CD8-positive, alpha-beta memory T cell (primary cell): ENCODE data around the gene TLE5. TPM values are rescaled to one million over a fixed set of nuclear protein-coding genes. Genes with fewer than 3 reads are reported as not detected.

Experiments used
- CTCF ChIA-PET: fragments of 350-600 bp; sonication (Branson Sonifier 250); formaldehyde crosslinking; loops from one replicate; lab custom pipeline; 2021; ENCODE audit warnings: antibody characterized with exemption; lab: Charles Lee
- POLR2A ChIA-PET: fragments of 350-600 bp; sonication (Branson Sonifier 250); formaldehyde crosslinking; loops from one replicate; lab custom pipeline; 2021; ENCODE audit warnings: antibody characterized with exemption; lab: Charles Lee
- DNase-seq, 5 donors: peaks; one replicate each; pipeline versions ENCODE4 v3.0.0 to v3.0.0-alpha.2; 2020 to 2022; ENCODE audit warnings: mixed read lengths in 1 of 5
- H3K27ac ChIP-seq: one replicate; pipeline ENCODE4 v1.7.0; 2013; ENCODE audit warnings: low read depth, mild to moderate bottlenecking, low read length, moderate library complexity
- H3K27me3 ChIP-seq: 2 replicates; pipeline ENCODE4 v1.7.0; 2013; ENCODE audit warnings: low read length, mild to moderate bottlenecking; ENCODE audit not compliant: insufficient read depth, poor library complexity, severe bottlenecking
- H3K36me3 ChIP-seq: 2 replicates; pipeline ENCODE4 v1.7.0; 2013; ENCODE audit warnings: mild to moderate bottlenecking, low read length, moderate library complexity; ENCODE audit not compliant: insufficient read depth
- H3K4me1 ChIP-seq: 2 replicates; pipeline ENCODE4 v1.7.0; 2013; ENCODE audit warnings: mild to moderate bottlenecking, low read length, moderate library complexity; ENCODE audit not compliant: insufficient read depth
- H3K4me3 ChIP-seq: 2 replicates; pipeline ENCODE4 v1.7.0; 2013; ENCODE audit warnings: mild to moderate bottlenecking, low read length
- H3K9me3 ChIP-seq: 2 replicates; pipeline ENCODE4 v1.7.0; 2013; ENCODE audit warnings: mild to moderate bottlenecking, low read length
- H3K27ac Mint-ChIP-seq, 8 donors: one replicate each; pipeline ENCODE4 v1.8.0; 2020 to 2021; ENCODE audit warnings: mixed read lengths in 8 of 8, mild to moderate bottlenecking in 6 of 8, inconsistent platforms in 3 of 8, moderate library complexity in 3 of 8
- H3K27me3 Mint-ChIP-seq, 2 donors: one replicate each; pipeline ENCODE4 v1.8.0; 2020 to 2021; ENCODE audit warnings: mixed read lengths in 2 of 2, mild to moderate bottlenecking in 1 of 2, moderate library complexity in 1 of 2
- H3K36me3 Mint-ChIP-seq, 3 donors: one replicate each; pipeline ENCODE4 v1.8.0; 2020 to 2021; ENCODE audit warnings: mixed read lengths in 3 of 3, inconsistent platforms in 1 of 3, mild to moderate bottlenecking in 1 of 3
- H3K4me1 Mint-ChIP-seq, 3 donors: one replicate each; pipeline ENCODE4 v1.8.0; 2020 to 2021; ENCODE audit warnings: mixed read lengths in 3 of 3, inconsistent platforms in 1 of 3, mild to moderate bottlenecking in 1 of 3
- H3K4me3 Mint-ChIP-seq, 7 donors: one replicate each; pipeline ENCODE4 v1.8.0; 2020 to 2021; ENCODE audit warnings: mixed read lengths in 7 of 7, mild to moderate bottlenecking in 6 of 7, moderate library complexity in 4 of 7, inconsistent platforms in 2 of 7
- H3K9me3 Mint-ChIP-seq, 5 donors: one replicate each; pipeline ENCODE4 v1.8.0; 2020 to 2022; ENCODE audit warnings: mixed read lengths in 5 of 5, mild to moderate bottlenecking in 3 of 5, moderate library complexity in 2 of 5, inconsistent platforms in 1 of 5
- polyA plus RNA-seq: library from polyadenylated mRNA; unstranded; fragments of 300-500 nt; fragmentation: Illumina TruSeq; gene quantifications from one replicate; pipeline ENCODE4 v1.2.3, GENCODE V29; 2021
- total RNA-seq, 2 experiments: library from RNA; stranded (reverse); gene quantifications; one replicate each; pipeline ENCODE4 v1.2.3, GENCODE V29; 2021

Gene TLE5
- total and polyA plus RNA-seq, 3 experiments from 2014 or later, result 335 to 753 (median 352) TPM

DNA sequence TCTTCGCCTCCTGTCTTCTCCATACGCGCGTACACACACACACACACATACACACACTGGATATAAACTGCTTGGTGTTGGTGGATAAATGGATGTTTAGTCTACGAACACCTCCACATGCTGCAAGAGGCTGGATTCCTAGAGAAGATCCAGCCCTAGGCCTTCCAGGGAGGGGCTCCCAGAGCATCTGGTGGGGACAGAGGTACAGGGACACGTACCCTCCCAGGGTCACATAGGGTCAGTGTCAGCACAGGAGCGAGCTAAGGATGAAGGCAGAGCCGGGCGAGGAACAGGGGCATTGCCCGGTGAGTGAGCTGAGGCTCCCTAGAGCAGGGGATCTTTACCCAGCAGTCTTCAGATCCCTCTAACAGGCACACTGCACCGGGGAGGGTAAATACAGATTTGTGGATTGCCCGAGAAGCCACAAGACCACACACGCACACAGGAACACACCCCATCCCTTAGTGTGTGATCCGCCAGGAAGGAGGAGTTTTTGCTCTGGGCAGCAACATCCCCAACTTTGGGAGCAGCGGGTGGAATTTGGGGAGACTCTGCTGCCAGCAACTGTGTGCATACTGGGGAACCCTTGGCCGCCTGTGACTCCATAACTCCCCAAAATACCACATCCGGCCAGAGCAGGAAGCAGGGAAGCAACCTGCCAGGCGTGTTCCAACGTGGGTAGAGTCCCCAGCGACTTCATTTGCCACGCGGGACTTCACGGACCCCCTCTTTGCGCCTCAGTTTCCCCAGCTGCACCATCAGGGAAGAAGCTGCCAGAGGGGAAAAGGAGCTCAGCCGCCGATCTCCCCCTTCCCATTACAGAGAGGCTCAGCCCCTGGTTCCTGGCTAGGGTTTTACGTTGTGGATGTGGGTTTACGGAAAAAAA, 27.4 kb downstream of the TLE5 start:
- H3K27me3 ChIP-seq, result no peaks in the 10 kb centered on the region
- H3K4me3 ChIP-seq, result peak overlapping the region; percentile 99
- Mint-ChIP-seq H3K27me3 (peaks cover 0 to 8% of the 10 kb centered on the region in 2 donors), H3K4me1 (peaks cover 25 to 41% (median 26%) of the 10 kb centered on the region in 3 donors), H3K36me3 (peaks cover 0 to 6% (median 0%) of the 10 kb centered on the region in 3 donors), H3K27ac (peak overlapping the region; percentile 89 to 100 (median 97)), H3K9me3 (no peaks in the 10 kb centered on the region), H3K4me3 (peak overlapping the region; percentile 87 to 98 (median 93))
- peaks cover 16% of the 10 kb centered on the region for H3K4me1 ChIP-seq
- ChIA-PET CTCF (interaction anchor here (0.9 to 3.1 kb wide), 11 partner anchors 13 to 129 kb away, joined by 3 to 18 read pairs (median 7); partner anchors contain the start of gene TLE5), POLR2A (interaction anchor here (0.5 to 3.9 kb wide), 9 partner anchors 10 to 1882 kb away, joined by 3 to 86 read pairs (median 5); partner anchors contain the start of genes GADD45B, TLE5 and TLE6)
- H3K36me3 ChIP-seq, result no peaks in the 10 kb centered on the region
- H3K27ac ChIP-seq, result peak overlapping the region; percentile 82
- DNase-seq, result peak in 3 of 5 donors; percentile 19 to 61 (median 51)
- no peaks in the 10 kb centered on the region for H3K9me3 ChIP-seq

DNA sequence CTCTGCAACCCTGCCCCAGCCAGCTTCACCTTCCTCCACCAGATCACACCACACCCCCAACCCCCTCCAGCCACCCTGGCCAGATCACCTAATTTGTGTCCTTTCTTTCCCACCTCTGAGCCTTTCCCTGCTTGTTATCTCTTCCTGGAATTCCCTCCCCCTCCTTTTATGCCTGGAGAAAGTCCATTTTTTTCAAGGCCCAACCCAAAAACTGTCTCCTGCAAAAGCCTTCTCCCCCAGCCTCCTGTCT, 28.0 kb downstream of the TLE5 start:
- ChIA-PET CTCF (interaction anchor here (3.1 kb wide), 1 partner anchor 18 kb away, joined by 18 read pairs; no protein-coding TSS in a partner anchor), POLR2A (interaction anchor here (3.9 kb wide), 1 partner anchor 25 kb away, joined by 86 read pairs; the partner anchor contains the start of gene TLE5)
- Histone ChIP-seq H3K27ac (peak overlapping the region; percentile 82), H3K4me1 (peaks cover 16% of the 10 kb centered on the region), H3K4me3 (peak overlapping the region; percentile 99), H3K27me3 (no peaks in the 10 kb centered on the region), H3K9me3 (no peaks in the 10 kb centered on the region), H3K36me3 (no peaks in the 10 kb centered on the region)
- no peaks in the 10 kb centered on the region for H3K9me3 Mint-ChIP-seq
- peaks cover 0 to 9% of the 10 kb centered on the region in 2 donors for H3K27me3 Mint-ChIP-seq
- H3K36me3 Mint-ChIP-seq, result peaks cover 0 to 6% (median 0%) of the 10 kb centered on the region in 3 donors
- no peak for DNase-seq
- peak overlapping the region in 6 of 7 donors; percentile 19 to 98 (median 88) for H3K4me3 Mint-ChIP-seq
- H3K27ac Mint-ChIP-seq, result peak overlapping the region in 4 of 8 donors; percentile 4 to 97 (median 77)
- H3K4me1 Mint-ChIP-seq, result peaks cover 26 to 43% (median 30%) of the 10 kb centered on the region in 3 donors

DNA sequence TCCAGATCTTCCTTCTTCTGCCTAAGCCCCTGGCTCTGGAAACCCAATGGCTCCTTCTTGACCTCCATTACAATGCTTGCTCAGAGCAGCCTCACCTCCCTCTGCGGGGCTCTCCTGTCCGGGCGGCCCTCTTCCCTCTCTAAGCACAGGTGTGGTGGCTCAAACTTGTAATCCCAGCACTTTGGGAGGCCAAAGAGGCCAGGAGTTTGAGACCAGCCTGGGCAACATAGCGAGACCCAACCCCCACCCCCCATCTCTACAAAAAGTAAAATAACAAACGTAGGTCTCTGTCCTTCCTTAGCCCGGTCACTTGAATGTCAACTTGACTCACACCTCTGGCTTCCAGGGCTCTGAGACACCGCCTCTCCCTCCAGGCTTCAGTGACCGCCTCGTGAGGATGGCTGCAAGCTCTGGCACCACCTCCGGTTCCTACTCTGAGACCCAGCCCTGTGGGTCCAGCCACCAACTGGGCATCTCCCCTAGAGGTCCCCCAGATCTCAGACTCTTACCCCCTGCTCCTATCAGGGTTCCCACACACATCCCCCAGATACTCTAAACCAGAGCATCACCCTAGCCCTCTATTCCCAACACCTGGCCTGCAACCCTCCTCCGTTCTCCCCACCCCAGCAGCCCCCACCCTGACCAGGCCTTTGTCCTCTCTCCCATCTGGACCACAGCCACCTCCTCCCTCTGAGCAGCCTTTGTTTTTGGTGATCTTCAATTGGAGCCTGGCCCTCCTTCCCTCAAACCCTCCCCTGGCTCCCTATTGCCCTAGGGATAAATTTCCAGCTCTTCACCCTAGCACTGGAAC, 28.5 kb downstream of the TLE5 start:
- Mint-ChIP-seq H3K27ac (peak overlapping the region in 2 of 8 donors; percentile 58 to 97), H3K27me3 (peaks cover 0 to 9% of the 10 kb centered on the region in 2 donors), H3K4me1 (peaks cover 26 to 43% (median 30%) of the 10 kb centered on the region in 3 donors), H3K36me3 (peaks cover 0 to 6% (median 0%) of the 10 kb centered on the region in 3 donors), H3K4me3 (peak overlapping the region; percentile 15 to 95 (median 59)), H3K9me3 (no peaks in the 10 kb centered on the region)
- Histone ChIP-seq H3K4me3 (no peak overlapping the region), H3K4me1 (peaks cover 16% of the 10 kb centered on the region), H3K27me3 (no peaks in the 10 kb centered on the region), H3K36me3 (no peaks in the 10 kb centered on the region), H3K9me3 (no peaks in the 10 kb centered on the region), H3K27ac (peak overlapping the region; percentile 82)
- ChIA-PET CTCF (interaction anchor here (3.1 kb wide), 1 partner anchor 18 kb away, joined by 18 read pairs; no protein-coding TSS in a partner anchor), POLR2A (no interaction called here)
- DNase-seq, result no peak

DNA sequence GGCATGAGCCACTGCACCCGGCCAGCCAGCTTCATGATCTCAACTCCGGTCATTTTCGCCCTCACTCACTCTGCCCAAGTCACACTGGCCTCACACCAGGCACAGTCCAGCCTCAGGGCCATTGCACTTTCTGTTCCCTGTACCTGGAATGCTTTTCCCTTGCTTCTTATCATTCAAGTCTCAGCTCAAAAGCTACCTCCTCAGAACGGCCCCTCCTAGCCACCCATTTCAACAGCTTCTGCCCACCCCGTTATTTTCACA, 30.8 kb downstream of the TLE5 start:
- ChIA-PET CTCF (interaction anchor here (0.5 to 1.6 kb wide), 4 partner anchors 8 to 398 kb away, joined by 3 to 4 read pairs (median 3); no protein-coding TSS in a partner anchor), POLR2A (no interaction called here)
- Mint-ChIP-seq H3K27me3 (peaks cover 0 to 14% of the 10 kb centered on the region in 2 donors), H3K9me3 (no peaks in the 10 kb centered on the region), H3K36me3 (peaks cover 0 to 6% (median 0%) of the 10 kb centered on the region in 3 donors), H3K4me3 (peak overlapping the region in 5 of 7 donors; percentile 1 to 77 (median 49)), H3K4me1 (peaks cover 26 to 46% (median 38%) of the 10 kb centered on the region in 3 donors), H3K27ac (peak overlapping the region in 1 of 8 donors; percentile 22)
- no peaks in the 10 kb centered on the region for H3K36me3 ChIP-seq
- no peaks in the 10 kb centered on the region for H3K9me3 ChIP-seq
- no peaks in the 10 kb centered on the region for H3K27me3 ChIP-seq
- no peak for DNase-seq
- H3K4me1 ChIP-seq, result peaks cover 22% of the 10 kb centered on the region
- H3K4me3 ChIP-seq, result no peak overlapping the region
- H3K27ac ChIP-seq, result no peak overlapping the region

DNA sequence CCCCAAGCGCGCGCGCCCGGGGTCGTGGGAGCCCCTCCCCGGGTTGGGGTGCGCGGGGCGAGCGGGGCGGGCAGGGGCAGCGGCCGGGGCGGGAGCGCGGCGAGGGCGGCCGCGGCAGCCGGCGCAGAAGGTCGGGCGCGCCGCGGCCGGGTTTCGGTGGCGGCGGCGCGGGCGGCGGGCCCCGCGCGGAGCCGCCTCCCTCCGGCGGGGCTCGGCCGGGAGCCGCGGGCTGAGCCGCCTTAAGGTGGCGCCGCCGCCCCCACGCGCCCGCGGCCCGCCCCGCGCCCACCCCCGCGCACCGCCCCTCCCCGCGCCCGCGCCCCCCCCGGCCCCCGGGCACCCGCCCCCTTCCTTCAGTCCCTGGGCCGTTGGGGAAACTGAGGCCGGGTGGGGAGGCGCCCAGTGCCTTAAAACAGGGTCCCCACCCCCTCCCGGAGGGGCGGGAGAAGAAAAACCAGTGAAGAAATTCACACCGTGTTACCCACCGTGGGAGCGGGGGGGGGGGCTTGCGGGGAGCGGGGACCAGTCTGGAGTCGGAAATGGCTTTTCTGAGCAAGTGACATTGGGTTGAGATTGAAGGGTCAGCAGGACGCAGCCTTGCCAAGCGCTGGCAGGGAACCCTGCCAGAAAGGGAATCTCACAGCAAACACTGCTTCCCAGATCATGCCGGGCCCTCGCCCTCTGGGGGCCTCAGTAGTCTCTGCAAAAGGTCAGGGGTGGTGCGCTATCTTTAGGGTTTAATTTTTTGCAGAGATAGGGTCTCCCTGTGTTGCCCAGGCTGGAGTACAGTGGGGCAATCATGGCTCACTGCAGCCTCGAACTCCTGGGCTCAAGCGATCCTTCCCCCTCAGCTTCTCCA, 33.0 kb downstream of the TLE5 start, which contains the start of gene TLE2:
Gene TLE2, minus strand, starts transcription at position 216 of the 859 bp plus-strand sequence. CDS start 376 bp downstream, outside the sequence.
- Histone ChIP-seq H3K27me3 (no peaks in the 10 kb centered on the region), H3K9me3 (no peaks in the 10 kb centered on the region), H3K27ac (no peak within 1 kb of the TSS), H3K4me3 (peak within 1 kb of the TSS; percentile 59), H3K36me3 (no peaks in the 10 kb centered on the region), H3K4me1 (peaks cover 21% of the 10 kb centered on the region)
- peak within 1 kb of the TSS in 6 of 8 donors; percentile 13 to 92 (median 59) for H3K27ac Mint-ChIP-seq
- ChIA-PET CTCF (interaction anchor here (1.1 kb wide), 1 partner anchor 52 kb away, joined by 3 read pairs; no protein-coding TSS in a partner anchor), POLR2A (no interaction called here)
- H3K4me1 Mint-ChIP-seq, result peaks cover 16 to 40% (median 30%) of the 10 kb centered on the region in 3 donors
- H3K9me3 Mint-ChIP-seq, result no peaks in the 10 kb centered on the region
- no peaks in the 10 kb centered on the region for H3K36me3 Mint-ChIP-seq
- peak within 1 kb of the TSS; percentile 70 to 90 (median 78) for H3K4me3 Mint-ChIP-seq
- DNase-seq, result no peak
- peaks cover 0 to 7% of the 10 kb centered on the region in 2 donors for H3K27me3 Mint-ChIP-seq

DNA sequence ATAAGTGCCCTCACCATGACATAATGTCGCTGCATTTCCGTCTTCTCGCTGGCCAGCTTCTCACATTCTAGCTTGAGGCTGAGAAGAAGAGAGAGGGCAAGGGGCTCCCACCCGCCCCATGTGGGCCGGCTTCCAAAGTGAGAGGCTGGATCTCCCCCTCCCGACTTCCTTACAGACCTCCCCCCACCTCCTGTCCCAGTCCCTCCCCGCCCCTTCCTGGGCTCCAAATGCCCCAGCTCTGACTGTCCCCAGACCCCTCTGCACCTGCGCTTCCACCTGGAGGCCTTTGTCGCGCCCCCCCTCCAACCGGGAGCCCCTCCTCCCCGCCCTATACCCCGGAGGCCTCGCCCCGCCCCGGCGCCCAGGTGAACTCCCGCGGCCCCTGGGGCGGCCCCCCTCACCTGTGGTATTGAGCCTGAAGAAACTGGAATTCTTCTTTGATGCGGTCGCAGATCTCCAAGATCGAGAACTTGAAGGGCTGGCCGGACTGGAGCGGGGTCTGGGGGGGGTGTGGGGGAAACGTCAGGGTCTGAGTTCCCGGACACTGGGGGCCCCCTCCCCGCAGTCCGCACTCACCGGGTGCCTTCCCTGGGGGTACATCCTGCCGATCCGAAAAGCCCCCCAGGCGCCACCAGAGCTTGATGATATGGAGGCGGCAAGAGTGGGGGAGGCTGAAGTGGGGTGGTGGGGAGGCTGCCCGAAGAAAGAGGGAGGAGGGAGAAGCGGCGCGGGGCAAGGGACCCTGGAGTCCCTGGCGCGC, 33.8 kb downstream of the TLE5 start:
- Mint-ChIP-seq H3K4me3 (peak overlapping the region; percentile 45 to 90 (median 78)), H3K9me3 (no peaks in the 10 kb centered on the region), H3K27me3 (peaks cover 0 to 7% of the 10 kb centered on the region in 2 donors), H3K4me1 (peaks cover 15 to 37% (median 26%) of the 10 kb centered on the region in 3 donors), H3K36me3 (no peaks in the 10 kb centered on the region), H3K27ac (peak overlapping the region in 3 of 8 donors; percentile 42 to 92 (median 74))
- Histone ChIP-seq H3K27me3 (no peaks in the 10 kb centered on the region), H3K4me1 (peaks cover 22% of the 10 kb centered on the region), H3K36me3 (no peaks in the 10 kb centered on the region), H3K9me3 (no peaks in the 10 kb centered on the region), H3K4me3 (peak overlapping the region; percentile 59), H3K27ac (no peak overlapping the region)
- CTCF ChIA-PET, result interaction anchor here (1.1 to 1.2 kb wide), 2 partner anchors 53 to 77 kb away, joined by 3 to 4 read pairs; no protein-coding TSS in a partner anchor
- DNase-seq, result no peak
- POLR2A ChIA-PET, result interaction anchor here (0.5 to 0.6 kb wide), 2 partner anchors 59 to 1442 kb away, joined by 5 to 6 read pairs; no protein-coding TSS in a partner anchor
